ENCODE results near the gene CFAP61.
"Not testable (repeated sequence)": the region's sequence is repeated elsewhere in the genome, so short reads cannot be mapped to it uniquely, and the experiment has no call there.

The CFAP61 gene

GRCh38 chr20:20089018-20089417, 36.7 kb downstream of the CFAP61 start:
- DNase-seq (ENCODE audit: low read depth in 2 of 2) = no peak

- DNase-seq (ENCODE audit: low read depth in 2 of 2) = no peak
These were observed 37.6 kb downstream of the CFAP61 start for GRCh38 chr20:20089939-20090338.

- no peak for DNase-seq (ENCODE audit: low read depth in 2 of 2)
These were observed 40.5 kb downstream of the CFAP61 start for GRCh38 chr20:20092827-20093226.

- DNase-seq (ENCODE audit: low read depth in 2 of 2) = no peak
These were observed 42.1 kb downstream of the CFAP61 start for GRCh38 chr20:20094410-20094809.

- no peak for DNase-seq (ENCODE audit: low read depth in 2 of 2)
These were observed 43.0 kb downstream of the CFAP61 start for GRCh38 chr20:20095114-20095872.

- no peak for DNase-seq (ENCODE audit: low read depth in 2 of 2)
These were observed 44.1 kb downstream of the CFAP61 start for GRCh38 chr20:20096421-20096820.

- no peak for DNase-seq (ENCODE audit: low read depth in 2 of 2)
These were observed 48.5 kb downstream of the CFAP61 start for GRCh38 chr20:20100881-20101280.

- no peak for DNase-seq (ENCODE audit: low read depth in 2 of 2)
These were observed 49.8 kb downstream of the CFAP61 start for GRCh38 chr20:20102163-20102562.

GRCh38 chr20:20102716-20103258, 50.5 kb downstream of the CFAP61 start:
- no peak for DNase-seq (ENCODE audit: low read depth in 2 of 2)

GRCh38 chr20:20103486-20103885, 51.2 kb downstream of the CFAP61 start:
- DNase-seq (ENCODE audit: low read depth in 2 of 2) = no peak

GRCh38 chr20:20123187-20123586, 70.9 kb downstream of the CFAP61 start:
- DNase-seq (ENCODE audit: low read depth in 2 of 2) = not testable (repeated sequence)

GRCh38 chr20:20130399-20130798, 78.1 kb downstream of the CFAP61 start:
- DNase-seq (ENCODE audit: low read depth in 2 of 2) = no peak

GRCh38 chr20:20134941-20135575, 82.7 kb downstream of the CFAP61 start:
- DNase-seq (ENCODE audit: low read depth in 2 of 2) = no peak

GRCh38 chr20:20136313-20136712, 84.0 kb downstream of the CFAP61 start:
- no peak for DNase-seq (ENCODE audit: low read depth in 2 of 2)

GRCh38 chr20:20137851-20138250, 85.5 kb downstream of the CFAP61 start:
- no peak for DNase-seq (ENCODE audit: low read depth in 2 of 2)

GRCh38 chr20:20138301-20139064, 86.2 kb downstream of the CFAP61 start:
- DNase-seq (ENCODE audit: low read depth in 2 of 2) = no peak

GRCh38 chr20:20139403-20139802, 87.1 kb downstream of the CFAP61 start:
- DNase-seq (ENCODE audit: low read depth in 2 of 2) = no peak

GRCh38 chr20:20143165-20143564, 90.8 kb downstream of the CFAP61 start:
- no peak for DNase-seq (ENCODE audit: low read depth in 2 of 2)

- no peak for DNase-seq (ENCODE audit: low read depth in 2 of 2)
These were observed 91.3 kb downstream of the CFAP61 start for GRCh38 chr20:20143646-20144045.

- no peak for DNase-seq (ENCODE audit: low read depth in 2 of 2)
These were observed 96.4 kb downstream of the CFAP61 start for GRCh38 chr20:20148779-20149178.

GRCh38 chr20:20150241-20150640, 97.9 kb downstream of the CFAP61 start:
- DNase-seq (ENCODE audit: low read depth in 2 of 2) = no peak

- no peak for DNase-seq (ENCODE audit: low read depth in 2 of 2)
These were observed 108.2 kb downstream of the CFAP61 start for GRCh38 chr20:20160520-20160919.
